Skeletal muscle cell (primary cell): ENCODE measurements around the gene ALDH18A1.

Experiments
- DNase-seq: peaks from one replicate; pipeline ENCODE4 v3.0.0-alpha.2; 2010; ENCODE audit warnings: low read depth
- H3K4me3 ChIP-seq: 2 replicates; pipeline ENCODE4 v1.5.1; 2011; ENCODE audit warnings: low read depth, mild to moderate bottlenecking, control low read depth, low read length, moderate library complexity

The ALDH18A1 gene

GRCh38 chr10:95560278-95561176 is 96.0 kb downstream of the ALDH18A1 start:
- H3K4me3 ChIP-seq, result peak overlapping the region; percentile 76
- no peak for DNase-seq

- peak overlapping the region; percentile 76 for H3K4me3 ChIP-seq
- no peak for DNase-seq
Measured at GRCh38 chr10:95559896-95560277, 96.6 kb downstream of the ALDH18A1 start.

- no peak for DNase-seq
- no peak overlapping the region for H3K4me3 ChIP-seq
Measured at GRCh38 chr10:95559471-95559870, 97.0 kb downstream of the ALDH18A1 start.

GRCh38 chr10:95558593-95559320 is 97.8 kb downstream of the ALDH18A1 start:
- DNase-seq, result no peak
- H3K4me3 ChIP-seq, result no peak overlapping the region

- H3K4me3 ChIP-seq, result no peak overlapping the region
- no peak for DNase-seq
Measured at GRCh38 chr10:95556994-95557767, 99.3 kb downstream of the ALDH18A1 start.
